Esophagus squamous epithelium (tissue), 5 donors: Measurements from ENCODE around the gene CTNNA3. TPM values are rescaled to one million over a fixed set of nuclear protein-coding genes. Genes with fewer than 3 reads are reported as not detected.

Experiments used
- DNase-seq: peaks from one replicate; lab custom pipeline; 2025; lab: John Stamatoyannopoulos, UW
- H3K27ac ChIP-seq, 4 donors: fragments of 200-600 bp; sonication (generic); one replicate each; pipeline ENCODE4 v1.5.1; 2016 to 2019; ENCODE audit warnings: mild to moderate bottlenecking in 1 of 4
- H3K27me3 ChIP-seq, 4 donors: fragments of 200-600 bp; sonication (generic); 1 replicate in 3 of 4; 2 replicates in 1 of 4; pipeline versions ENCODE4 v1.5.1 to v1.6.0; 2017 to 2021; ENCODE audit warnings: antibody characterized with exemption in 1 of 4
- H3K36me3 ChIP-seq, 3 donors: fragments of 200-600 bp; sonication (generic); one replicate each; pipeline ENCODE4 v1.5.1; 2016 to 2019
- H3K4me1 ChIP-seq, 3 donors: fragments of 200-600 bp; sonication (generic); one replicate each; pipeline ENCODE4 v1.5.1; 2017 to 2019
- H3K4me3 ChIP-seq, 4 donors: fragments of 200-600 bp; sonication (generic); 1 replicate in 3 of 4; 2 replicates in 1 of 4; pipeline ENCODE4 v1.5.1; 2016 to 2019; ENCODE audit warnings: mild to moderate bottlenecking in 2 of 4, moderate library complexity in 1 of 4
- H3K9me3 ChIP-seq, 3 donors: fragments of 200-600 bp; sonication (generic); one replicate each; pipeline ENCODE4 v1.5.1; 2016 to 2019
- POLR2A ChIP-seq, 4 donors: fragments of 450-650 bp; IDR thresholded peaks; one replicate each; pipeline ENCODE4 v1.6.1; 2017; ENCODE audit warnings: antibody characterized with exemption in 4 of 4, mild to moderate bottlenecking in 4 of 4, moderate library complexity in 3 of 4
- WGBS, 2 donors: methylation state at CpG; one replicate each; pipeline ENCODE4 v1.1.5; 2018; 5-methylcytosine and 5-hydroxymethylcytosine counted together
- intact Hi-C: fragments of 100-400 bp; cut with DNase I; formaldehyde crosslinking; loops from one replicate; pipeline ENCODE4 v1.15.0; 2022
- total RNA-seq, 4 donors: library from RNA; depleted of rRNA; stranded (reverse); fragments of >200 nt; gene quantifications; one replicate each; pipeline ENCODE4 v1.1.0, GENCODE V29; 2016
- TF ChIP-seq, protein P1 (sequence below), 6 experiments: fragments of 450-650 bp in 4 of 6; fragments of 200-600 bp in 2 of 6; sonication (generic) in 2 of 6; IDR thresholded peaks; one replicate each; pipeline ENCODE4 v1.5.1; 2016 to 2019; ENCODE audit warnings: antibody characterized with exemption in 6 of 6, mild to moderate bottlenecking in 4 of 6, moderate library complexity in 4 of 6
- donor health status: DM: yes; HTN: yes; CAD: no.

The CTNNA3 gene
- total RNA-seq, 4 donors from 2014 or later = 0.29 to 1.9 (median 0.61) TPM; not detected in 1

DNA sequence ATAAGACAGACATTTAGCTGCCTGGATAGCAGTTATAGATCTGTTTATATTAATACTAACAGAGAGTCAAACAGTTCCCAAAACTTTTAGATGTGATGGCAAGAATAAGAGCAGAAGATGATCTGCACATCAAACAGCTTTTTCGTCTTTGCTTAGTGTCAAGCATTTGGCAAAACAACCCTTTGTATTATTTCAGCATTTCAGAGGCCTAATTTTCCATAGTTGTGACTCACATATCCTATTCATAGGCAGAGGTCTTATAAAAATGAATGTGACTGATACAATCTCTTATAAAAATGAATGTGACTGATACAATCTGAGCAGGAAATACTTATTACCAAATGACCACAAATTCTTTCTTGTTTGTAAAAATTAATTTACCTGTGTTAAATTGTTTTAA lies 699.0 kb downstream of the CTNNA3 start:
- intact Hi-C loops = no loop called here
- DNase-seq = no peak
- Histone ChIP-seq H3K27me3 (no peaks in the 10 kb centered on the region), H3K4me1 (no peaks in the 10 kb centered on the region), H3K36me3 (no peaks in the 10 kb centered on the region), H3K4me3 (no peak overlapping the region), H3K27ac (no peak overlapping the region), H3K9me3 (no peaks in the 10 kb centered on the region)
- TF ChIP-seq POLR2A (IDR thresholded peaks at IDR 0.05) = no peak
- TF ChIP-seq, protein P1, sequence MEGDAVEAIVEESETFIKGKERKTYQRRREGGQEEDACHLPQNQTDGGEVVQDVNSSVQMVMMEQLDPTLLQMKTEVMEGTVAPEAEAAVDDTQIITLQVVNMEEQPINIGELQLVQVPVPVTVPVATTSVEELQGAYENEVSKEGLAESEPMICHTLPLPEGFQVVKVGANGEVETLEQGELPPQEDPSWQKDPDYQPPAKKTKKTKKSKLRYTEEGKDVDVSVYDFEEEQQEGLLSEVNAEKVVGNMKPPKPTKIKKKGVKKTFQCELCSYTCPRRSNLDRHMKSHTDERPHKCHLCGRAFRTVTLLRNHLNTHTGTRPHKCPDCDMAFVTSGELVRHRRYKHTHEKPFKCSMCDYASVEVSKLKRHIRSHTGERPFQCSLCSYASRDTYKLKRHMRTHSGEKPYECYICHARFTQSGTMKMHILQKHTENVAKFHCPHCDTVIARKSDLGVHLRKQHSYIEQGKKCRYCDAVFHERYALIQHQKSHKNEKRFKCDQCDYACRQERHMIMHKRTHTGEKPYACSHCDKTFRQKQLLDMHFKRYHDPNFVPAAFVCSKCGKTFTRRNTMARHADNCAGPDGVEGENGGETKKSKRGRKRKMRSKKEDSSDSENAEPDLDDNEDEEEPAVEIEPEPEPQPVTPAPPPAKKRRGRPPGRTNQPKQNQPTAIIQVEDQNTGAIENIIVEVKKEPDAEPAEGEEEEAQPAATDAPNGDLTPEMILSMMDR (IDR thresholded peaks at IDR 0.05) = no peak
- 18 to 38% methylated on average over 1 of the region's 1 CpG for WGBS, 2 donors

DNA sequence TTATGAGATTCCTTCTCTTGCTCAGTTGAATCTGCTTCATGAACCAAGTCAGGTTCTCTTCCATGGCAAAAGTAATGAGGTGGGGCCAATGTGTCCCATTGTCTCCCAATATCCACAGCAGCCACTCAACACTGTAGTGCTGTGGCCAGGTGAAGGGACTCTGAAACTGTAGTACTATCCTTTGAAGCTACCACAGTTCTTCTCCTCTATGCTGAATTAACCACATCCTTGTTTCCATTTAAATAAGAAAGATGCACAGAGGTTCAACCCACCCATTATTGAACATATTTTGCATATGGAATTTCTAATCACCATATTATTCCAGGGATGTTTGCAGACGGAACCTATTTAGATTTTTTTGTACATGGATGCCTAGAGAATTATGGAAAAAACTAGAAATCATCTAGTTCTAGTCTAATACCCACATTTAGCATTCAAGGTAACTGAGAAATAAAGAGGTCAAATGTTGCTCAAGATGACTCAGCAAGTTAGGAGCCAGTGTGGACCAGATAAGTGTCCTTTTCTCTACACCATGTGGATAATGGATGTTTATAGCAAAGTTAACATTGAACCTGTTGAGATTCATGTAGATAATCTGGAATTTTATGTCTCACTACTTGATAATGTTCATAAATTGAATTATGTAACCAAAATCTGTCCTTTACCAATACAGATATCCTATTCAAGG lies 705.7 kb downstream of the CTNNA3 start:
- Histone ChIP-seq H3K27ac (no peak overlapping the region), H3K27me3 (no peaks in the 10 kb centered on the region), H3K9me3 (no peaks in the 10 kb centered on the region), H3K4me3 (no peak overlapping the region), H3K36me3 (no peaks in the 10 kb centered on the region), H3K4me1 (no peaks in the 10 kb centered on the region)
- no peak for DNase-seq
- 53 to 79% methylated on average over 1 of the region's 1 CpG for WGBS, 2 donors
- intact Hi-C loops = no loop called here
- TF ChIP-seq, protein P1 (IDR thresholded peaks at IDR 0.05) = no peak
- no peak for TF ChIP-seq POLR2A (IDR thresholded peaks at IDR 0.05)

DNA sequence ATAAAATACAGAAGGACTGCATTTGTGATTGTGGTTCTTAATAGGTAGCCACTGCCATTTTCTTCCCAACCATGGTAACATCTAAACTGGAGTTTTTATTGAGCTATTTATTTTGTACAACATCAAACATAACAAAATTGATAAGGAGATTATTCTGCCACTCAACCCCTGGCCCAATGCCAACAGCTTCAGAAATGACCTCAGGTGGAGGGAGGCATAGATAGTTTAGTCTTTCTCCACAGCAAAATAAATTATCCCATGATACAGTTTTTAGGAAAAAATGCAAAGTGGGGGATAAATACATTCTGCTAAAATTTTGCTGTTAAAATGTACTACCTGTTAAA lies 712.5 kb downstream of the CTNNA3 start:
- intact Hi-C loops = no loop called here
- no peak overlapping the region for H3K27ac ChIP-seq
- no peaks in the 10 kb centered on the region for H3K36me3 ChIP-seq
- no peak overlapping the region for H3K4me3 ChIP-seq
- DNase-seq = no peak
- no peaks in the 10 kb centered on the region for H3K27me3 ChIP-seq
- TF ChIP-seq, protein P1 (IDR thresholded peaks at IDR 0.05) = no peak
- no peak for TF ChIP-seq POLR2A (IDR thresholded peaks at IDR 0.05)
- H3K9me3 ChIP-seq = no peaks in the 10 kb centered on the region
- no peaks in the 10 kb centered on the region for H3K4me1 ChIP-seq

DNA sequence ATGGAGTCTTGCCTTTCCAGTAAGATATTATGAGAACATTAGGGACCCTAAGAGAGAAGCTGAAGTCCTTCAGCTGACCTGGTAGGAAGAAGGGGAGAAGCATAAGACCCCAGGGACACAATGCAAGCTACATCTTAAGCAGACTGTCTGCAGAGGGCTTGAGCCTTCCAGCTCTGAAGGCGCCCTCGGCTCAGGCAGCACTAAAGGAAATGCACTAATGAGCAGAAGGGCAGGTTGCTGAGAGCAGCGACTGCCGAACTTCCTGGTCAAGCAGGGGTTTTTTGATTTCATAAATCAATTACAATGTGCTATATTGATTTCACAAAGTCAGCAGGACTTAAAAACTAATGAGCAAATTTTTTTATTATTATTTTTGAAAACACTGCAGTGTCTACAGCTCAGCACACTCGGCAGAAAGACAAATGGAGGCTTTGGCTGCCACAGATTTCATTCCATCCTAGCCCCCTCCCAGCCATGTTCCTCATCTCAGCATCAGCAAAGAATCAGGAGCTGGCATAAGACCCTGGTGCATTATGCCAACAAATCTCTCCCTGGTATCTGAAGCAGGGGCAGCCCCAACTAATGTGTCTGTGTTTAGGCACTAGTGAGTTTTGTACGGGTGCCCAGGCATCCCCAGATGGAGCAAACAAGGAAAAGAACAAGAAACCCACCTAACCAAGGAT lies 713.1 kb downstream of the CTNNA3 start:
- H3K4me3 ChIP-seq = no peak overlapping the region
- no peaks in the 10 kb centered on the region for H3K36me3 ChIP-seq
- no peaks in the 10 kb centered on the region for H3K9me3 ChIP-seq
- H3K27ac ChIP-seq = no peak overlapping the region
- intact Hi-C loops = no loop called here
- DNase-seq = no peak
- H3K27me3 ChIP-seq = no peaks in the 10 kb centered on the region
- no peaks in the 10 kb centered on the region for H3K4me1 ChIP-seq
- TF ChIP-seq POLR2A (IDR thresholded peaks at IDR 0.05) = no peak
- TF ChIP-seq, protein P1 (IDR thresholded peaks at IDR 0.05) = no peak
- WGBS, 2 donors = 32 to 46% methylated on average over 6 of the region's 6 CpGs

DNA sequence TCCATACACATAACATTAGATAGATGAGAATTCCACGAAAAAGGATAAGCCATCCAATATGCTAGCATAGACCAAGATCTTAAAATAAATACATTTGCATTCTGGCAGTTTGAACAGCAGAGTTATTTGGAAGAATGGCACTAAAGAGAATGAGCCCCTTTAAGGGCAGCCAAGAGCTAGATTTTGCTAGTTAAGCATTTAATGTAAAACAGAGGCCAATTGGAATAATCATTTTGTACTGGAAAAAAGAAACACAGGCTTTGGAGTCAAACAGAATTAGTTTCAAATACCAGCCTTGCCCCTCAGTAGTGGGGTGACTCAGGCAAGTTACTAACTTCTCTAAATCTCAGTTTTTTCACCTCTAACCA lies 714.0 kb downstream of the CTNNA3 start:
- DNase-seq = no peak
- H3K9me3 ChIP-seq = no peaks in the 10 kb centered on the region
- no peaks in the 10 kb centered on the region for H3K36me3 ChIP-seq
- H3K4me1 ChIP-seq = no peaks in the 10 kb centered on the region
- TF ChIP-seq POLR2A (IDR thresholded peaks at IDR 0.05) = no peak
- TF ChIP-seq, protein P1 (IDR thresholded peaks at IDR 0.05) = no peak
- H3K27ac ChIP-seq = no peak overlapping the region
- intact Hi-C loops = no loop called here
- whole genome bisulfite sequencing, 2 donors = 74 to 87% methylated on average over 1 of the region's 1 CpG
- no peaks in the 10 kb centered on the region for H3K27me3 ChIP-seq
- H3K4me3 ChIP-seq = no peak overlapping the region
